HG03354 (cell line): ENCODE results near the gene DHRSX.
A peak's percentile ranks its signal among the peaks of the same experiment; 100 is the strongest.
"Not testable (repeated sequence)": the region's sequence is repeated elsewhere in the genome, so short reads cannot be mapped to it uniquely, and the experiment has no call there.

Experiments
- ATAC-seq: cut with Tn5 transposase; IDR thresholded peaks from one replicate; pipeline ENCODE4 v1.9.1; 2021; ENCODE audit warnings: mild to moderate bottlenecking; ENCODE audit not compliant: unreplicated experiment, poor library complexity, severe bottlenecking

DHRSX gene

DNA sequence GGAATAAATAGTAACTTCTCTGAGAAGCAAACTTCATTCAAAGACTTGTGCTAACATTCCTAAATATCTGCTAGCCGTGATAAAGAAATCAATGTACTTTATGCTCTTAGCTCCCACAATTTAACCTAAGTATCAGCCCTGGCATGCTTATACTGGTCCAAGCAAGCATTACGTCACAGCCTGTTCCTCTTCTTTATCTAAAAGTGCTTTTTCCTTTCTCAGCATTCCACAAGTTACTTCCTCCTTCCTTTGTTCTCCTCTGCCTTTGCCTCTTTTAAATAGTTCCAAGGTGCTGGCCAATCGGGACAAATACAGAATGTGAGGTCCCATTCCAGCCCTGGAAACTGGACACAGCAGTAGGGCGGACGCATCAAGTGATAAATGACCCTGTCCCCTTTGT, 249.6 kb downstream of the DHRSX start:
- no peak for ATAC-seq

DNA sequence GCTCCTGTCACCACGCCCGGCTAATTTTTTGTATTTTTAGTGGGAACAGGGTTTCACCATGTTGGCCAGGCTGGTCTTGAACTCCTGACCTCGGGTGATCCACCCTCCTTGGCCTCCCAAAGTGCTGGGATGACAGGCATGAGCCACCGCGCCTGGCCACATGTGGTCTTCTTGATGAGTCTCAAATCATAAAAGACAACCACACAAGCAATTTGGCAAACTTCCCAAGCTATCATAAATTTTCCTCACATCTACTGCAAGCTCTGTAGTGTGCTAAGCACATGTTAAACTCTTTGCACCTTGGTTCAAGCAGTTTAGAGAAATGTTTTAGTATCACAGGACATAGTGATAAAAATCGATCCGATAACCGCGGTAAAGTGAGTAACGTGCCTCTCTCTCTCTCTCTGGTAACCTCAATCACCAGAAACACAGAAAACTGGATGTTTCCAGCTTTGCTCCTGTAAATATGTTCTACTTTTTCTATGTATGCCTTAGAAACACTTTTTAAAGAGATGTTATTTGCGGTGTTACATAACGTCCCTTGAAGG, 256.8 kb downstream of the DHRSX start:
- ATAC-seq = no peak

DNA sequence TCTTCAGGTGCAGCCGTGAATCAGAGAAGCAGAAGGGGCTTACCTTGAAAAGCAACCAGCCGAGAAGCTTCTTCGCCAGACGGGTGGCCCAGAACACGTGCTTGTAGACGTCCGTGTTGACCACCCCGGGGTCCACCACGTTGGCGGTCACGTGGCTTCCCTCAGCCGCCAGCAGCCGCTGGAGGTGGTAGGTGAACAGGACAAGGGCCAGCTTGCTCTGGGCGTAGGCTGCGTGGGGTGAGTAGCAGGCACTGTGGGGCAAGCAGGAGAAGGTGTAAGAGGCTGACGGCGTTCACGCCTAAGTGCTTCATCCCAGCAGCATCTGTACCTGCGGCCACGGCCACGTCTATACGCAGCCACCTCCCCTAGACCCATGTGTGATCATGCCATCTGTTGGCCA, 257.8 kb downstream of the DHRSX start:
- no peak for ATAC-seq

DNA sequence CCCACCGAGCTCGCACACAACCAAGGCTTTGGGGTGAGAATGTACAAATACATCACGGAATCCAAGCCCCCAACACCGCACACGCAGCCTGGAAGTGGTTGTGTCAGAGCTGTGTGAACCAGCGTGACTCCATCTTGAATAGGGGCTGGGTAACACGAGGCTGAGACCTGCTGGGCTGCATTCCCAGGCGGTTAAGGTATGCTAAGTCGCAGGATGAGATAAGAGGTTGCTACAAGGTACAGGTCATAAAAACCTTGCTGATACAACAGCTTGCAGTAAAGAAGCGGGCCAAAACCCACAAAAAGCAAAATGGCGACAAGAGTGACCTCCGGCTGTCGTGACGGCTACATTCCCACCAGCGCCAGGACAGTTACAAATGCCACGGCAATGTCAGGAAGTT, 258.4 kb downstream of the DHRSX start:
- ATAC-seq = no peak

DNA sequence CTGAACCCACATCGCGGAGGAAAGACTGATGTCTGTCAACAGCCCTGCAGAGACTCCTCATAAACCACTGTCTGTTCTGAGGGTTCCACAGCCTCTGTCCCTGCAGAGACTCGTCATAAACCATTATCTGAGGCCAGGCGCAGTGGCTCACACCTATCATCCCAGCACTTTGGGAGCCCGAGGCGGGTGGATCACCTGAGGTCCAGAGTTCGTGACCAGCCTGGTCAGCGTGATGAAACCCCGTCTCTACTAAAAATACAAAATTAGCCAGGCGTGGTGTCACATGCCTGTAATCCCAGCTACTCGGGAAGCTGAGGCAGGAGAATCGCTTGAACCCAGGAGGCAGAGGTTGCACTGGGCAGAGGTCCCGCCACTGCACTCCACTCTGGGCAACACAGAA, 259.3 kb downstream of the DHRSX start:
- not testable (repeated sequence) for ATAC-seq

DNA sequence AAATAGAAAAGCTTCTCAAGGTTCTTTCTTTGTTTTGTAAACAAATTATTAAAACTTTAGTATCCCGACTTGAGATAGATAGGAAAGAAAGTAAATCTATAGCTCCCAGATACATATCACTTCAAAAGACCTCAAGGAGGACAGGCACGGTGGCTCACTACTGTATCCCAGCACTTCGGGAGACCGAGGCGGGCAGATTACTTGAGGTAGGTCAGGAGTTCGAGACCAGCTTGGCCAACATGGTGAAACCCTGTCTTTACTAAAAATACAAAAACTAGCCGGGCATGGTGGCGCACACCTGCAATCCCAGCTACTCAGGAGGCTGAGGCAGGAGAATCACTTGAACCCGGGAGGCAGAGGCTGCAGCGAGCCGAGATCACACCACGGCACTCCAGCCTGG, 260.0 kb downstream of the DHRSX start:
- ATAC-seq = not testable (repeated sequence)

DNA sequence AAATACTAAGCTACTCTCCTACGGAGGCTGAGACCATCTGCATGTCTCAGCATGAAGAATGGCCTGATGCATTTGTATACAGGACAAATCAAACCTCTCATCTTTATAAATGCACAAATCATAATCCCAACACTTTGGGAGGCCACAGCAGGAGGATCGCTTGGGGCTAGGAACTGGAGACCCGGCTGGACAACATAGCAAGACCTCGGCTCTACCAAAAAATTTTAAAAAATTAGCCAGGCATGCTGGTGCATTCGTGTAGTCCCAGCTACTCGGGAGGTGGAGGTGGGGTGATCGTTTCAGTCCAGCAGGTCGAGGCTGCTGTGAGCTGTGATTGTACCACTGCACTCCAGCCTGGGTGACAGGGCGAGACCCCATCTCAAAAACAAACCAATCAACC, 262.8 kb downstream of the DHRSX start:
- no peak for ATAC-seq

DNA sequence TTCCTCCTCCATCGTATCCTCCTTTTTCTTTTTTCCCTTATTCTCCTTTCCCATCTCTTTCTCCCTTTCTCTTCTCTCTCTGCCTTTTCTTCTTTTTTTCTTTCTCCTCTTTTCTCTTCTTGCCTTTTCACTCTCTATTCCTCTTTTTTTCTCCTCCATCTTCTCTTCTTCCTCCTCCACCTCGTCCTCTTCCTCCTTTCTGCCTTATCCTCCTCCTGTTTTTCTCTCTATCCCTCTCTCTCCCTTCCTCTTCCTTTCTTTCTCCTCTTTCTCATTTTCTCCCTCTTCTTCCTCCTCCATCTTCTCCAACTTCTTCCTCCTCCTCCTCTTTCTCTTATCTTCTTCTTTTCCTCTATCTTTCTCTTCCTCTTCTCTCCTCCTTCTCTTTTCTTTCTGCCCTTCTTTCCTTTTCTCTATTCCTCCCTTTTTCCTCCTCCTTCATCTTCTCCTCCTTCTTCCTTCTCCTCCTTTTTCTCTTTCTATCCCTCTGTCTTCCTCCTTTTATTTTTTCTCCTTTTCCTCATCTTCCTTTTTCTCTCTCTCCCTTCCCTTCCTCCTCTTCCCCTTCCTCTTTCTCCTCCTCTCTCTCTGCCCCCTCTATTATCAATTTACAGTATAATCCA, 269.1 kb downstream of the DHRSX start:
- no peak for ATAC-seq

DNA sequence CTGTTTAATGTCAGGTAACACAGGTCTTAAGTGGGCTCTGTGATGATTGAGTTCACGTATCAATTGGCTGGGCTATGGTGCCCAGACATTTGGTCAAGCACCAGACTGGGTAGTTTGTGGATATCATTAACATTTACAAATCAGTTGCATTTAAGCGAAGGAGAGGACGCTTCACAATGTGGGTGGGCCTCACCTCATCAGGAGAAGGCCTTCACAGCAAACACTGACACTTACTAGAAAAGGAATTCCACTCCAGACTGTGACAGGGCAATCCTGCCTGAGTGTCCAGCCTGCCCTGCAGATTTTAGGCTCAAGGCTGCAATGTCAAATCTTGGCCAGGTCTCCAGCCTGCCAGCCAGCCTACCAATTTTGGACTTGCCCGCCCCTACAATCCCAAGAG, 270.3 kb downstream of the DHRSX start:
- ATAC-seq = no peak

DNA sequence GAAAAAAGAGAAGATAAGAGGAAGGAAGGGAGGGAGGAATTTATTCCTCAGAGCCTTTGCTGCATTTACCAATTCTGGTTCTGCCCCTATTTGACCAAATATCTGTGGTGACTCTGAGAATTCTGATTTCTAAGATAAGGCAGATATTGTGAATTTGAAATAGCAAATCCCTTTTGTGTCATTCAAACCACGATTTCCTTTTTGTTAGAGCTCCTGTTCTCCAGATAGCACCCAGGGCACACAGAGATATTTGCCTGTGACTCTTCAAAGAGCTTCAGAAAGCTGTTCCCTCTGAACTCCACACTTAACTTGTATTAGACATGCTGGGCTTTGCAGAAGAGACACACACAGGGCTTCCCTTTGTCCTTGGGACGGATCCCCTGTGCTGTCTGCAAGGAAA, 272.2 kb downstream of the DHRSX start:
- ATAC-seq = no peak

DNA sequence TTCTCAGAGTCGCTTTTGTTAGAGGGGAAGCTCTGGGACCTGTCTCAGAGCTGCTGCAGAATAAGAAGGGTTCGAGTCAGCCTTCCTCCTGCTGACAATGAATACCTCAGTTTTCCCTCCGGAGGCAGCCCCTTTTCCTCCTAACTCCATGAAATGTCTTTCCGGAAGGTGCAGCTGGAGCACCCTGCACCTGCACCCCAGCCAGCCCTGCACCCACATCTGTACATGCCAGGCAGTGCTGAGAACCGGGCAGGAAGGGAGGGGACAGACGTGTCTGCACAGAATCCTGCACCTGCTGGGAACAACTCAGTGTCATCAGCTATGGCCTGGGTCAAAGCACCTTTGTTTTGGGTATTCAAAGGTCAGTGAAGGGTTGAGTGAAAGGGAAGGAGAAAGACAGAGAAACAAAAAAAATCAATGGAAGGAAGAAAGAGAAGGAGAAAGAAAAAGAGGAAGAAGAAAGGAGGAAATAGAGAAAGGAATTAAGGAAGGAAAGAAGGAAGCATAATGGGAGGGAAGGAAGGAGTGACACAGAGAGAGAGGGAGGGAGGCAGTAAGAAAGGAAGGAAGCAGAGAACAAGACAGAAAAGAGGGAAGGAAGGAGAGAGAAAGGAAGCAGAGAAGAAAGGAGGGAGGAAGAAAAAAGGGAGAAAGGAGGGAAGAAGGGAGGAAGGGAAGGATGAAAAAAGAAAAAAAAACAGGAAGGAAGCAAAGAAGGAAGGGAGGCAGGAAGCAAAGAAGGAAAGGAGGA, 273.7 kb downstream of the DHRSX start:
- no peak for ATAC-seq

DNA sequence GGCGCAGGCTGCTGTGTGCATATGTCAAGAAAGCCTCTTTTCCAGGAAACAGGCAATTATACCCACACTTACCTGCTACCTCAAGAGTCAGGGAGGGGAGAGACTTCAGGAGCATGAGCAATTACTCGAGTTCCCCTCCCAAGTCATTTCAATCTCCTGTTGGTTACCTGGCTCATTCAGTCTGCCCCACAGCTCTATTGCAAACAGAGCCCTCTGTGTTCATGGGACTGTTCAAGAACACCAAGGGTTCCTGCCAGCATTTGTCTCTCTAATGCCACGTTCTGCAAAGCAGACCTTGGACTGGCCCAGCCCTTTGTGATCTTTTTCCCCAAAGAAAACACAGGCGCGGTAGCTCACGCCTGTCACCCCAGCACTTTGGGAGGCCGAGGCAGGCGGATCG, 274.6 kb downstream of the DHRSX start:
- ATAC-seq = no peak

DNA sequence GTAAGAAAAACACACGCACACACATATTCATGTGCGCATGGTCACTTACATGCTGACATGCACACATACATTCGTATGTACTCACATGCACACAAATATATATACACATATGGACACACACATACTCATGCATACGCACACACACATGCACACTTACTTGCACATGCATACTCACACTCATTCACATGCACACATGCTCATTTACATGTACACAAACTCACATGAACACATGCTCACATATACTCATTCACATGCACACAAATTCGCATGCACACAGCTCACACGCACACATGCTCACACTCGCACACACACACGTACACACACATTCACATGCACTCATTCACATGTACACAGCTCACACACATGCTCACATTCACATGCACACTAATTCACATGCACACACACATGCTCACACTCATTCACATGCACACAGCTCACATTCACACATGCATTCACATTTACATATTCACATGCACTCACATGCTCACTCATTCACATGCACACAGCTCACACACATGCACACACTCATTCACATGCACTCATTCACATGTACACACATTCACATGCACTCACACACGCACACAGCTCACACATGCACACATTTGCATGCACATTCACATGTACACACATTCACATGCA, 276.1 kb downstream of the DHRSX start:
- ATAC-seq = no peak

DNA sequence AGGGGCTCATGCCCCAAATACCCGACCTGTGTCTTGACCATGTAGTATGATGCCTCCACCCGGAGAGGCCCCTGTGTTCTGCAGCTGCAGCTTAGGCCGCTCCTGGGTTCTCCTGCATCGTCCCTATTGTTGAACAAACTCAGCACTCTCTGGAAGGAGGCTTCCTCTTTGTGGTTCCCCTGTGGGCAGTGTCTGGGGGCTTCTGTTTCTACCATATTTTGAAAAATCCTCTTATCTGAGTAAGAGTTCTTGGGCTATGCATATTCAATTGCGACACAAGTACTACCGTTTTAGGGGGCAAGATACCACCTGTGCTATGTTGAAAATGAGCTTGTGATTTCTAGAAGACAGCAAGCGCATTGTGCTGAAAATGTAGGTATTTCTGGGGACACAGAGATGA, 276.6 kb downstream of the DHRSX start:
- ATAC-seq = no peak

DNA sequence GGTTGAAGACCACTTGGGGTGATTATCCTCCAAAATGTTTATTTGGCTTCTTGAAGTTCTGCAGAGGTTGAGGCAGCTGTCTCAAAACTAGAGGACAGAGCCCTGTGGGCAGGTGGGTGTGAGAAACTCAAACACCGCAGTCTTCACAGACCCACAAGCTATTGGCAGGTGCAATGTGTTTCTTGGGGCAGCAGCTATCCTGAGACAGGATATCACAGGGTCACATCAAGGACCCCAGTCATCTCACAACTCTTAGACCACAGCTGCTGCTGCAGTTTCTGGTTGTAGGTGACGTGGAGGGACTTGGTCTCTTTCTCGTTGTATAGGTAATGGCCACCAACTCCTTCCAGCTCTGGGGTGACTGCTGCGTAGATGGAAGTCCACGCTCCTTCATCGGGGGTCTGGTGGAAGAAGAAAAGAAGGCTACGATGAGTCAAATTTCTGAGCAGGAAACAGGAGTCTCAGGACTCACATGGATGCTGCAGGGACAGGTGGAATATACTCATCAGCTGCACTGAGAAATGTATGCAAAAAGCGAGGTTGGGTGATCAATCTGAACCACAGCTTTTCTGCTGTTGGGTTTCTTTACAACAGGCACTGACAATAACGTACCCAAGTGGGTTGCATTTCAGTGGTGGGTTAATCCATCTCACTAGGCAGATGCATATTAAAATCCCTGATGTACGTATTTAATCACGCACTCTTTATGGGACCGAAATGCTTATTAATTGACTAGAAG, 279.8 kb downstream of the DHRSX start:
- ATAC-seq = peak; percentile 71

DNA sequence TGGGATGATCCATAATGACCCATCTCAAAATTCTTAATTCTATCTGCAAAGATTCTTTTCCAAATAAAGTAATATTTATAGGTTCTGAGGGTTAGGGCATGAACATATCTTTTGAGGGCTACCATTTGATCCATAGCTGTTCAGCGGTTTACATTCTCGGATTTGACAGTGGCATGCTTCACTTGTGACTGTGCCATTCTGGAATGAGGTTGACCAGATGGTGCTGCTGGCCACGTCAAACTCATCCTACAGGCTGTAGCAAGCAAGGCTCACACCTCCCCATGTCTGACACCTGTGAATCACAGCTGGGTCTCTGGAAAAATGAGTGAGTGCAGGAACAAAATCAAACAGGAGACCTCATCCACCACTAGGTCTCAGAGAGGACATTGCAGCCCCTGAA, 280.5 kb downstream of the DHRSX start:
- no peak for ATAC-seq

DNA sequence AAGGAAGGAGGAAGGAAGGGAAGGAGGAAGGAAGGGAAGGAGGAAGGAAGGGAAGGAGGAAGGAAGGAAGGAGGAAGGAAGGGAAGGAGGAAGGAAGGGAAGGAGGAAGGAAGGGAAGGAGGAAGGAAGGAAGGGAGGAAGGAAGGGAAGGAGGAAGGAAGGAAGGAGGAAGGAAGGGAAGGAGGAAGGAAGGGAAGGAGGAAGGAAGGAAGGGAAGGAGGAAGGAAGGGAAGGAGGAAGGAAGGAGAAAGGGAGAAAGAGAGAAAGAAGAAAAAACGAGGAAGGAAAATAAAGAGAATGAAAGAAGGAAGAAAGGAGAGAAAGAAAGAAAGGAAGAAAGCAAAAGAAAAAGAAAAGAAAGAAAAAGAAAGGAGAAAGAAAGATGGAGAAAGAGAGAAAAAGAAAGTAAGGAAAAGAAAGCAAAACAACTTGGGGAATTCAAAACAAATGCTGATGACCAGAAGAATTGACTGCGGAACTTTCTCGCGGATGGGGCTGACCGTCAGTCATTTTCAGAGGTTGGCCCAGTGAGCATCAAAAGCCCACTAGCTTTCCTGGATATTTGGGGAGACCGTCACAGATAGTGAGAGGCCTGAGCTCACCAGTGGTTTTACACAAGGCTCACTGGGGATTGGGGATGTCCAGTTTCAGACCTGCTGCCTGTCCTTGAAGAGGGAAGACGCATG, 286.5 kb downstream of the DHRSX start:
- ATAC-seq = not testable (repeated sequence)

DNA sequence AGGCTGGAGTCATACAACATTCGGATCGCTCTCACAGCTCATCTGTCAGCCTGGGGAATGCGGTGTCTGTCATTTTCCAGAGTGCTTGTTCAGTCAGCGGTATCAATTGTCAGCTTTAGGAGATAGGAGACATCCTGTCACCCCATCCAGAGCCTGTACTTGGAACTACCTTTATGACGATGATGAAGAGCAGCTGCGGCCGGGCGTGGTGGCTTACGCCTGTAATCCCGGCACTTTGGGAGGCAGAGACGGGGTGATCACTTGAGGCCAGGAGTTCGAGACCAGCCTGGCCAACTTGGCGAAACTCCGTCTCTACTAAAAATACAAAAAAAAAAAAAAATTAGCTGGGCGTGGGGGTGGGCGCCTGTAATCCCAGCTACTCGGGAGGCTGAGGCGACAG, 289.1 kb downstream of the DHRSX start:
- ATAC-seq = not testable (repeated sequence)

DNA sequence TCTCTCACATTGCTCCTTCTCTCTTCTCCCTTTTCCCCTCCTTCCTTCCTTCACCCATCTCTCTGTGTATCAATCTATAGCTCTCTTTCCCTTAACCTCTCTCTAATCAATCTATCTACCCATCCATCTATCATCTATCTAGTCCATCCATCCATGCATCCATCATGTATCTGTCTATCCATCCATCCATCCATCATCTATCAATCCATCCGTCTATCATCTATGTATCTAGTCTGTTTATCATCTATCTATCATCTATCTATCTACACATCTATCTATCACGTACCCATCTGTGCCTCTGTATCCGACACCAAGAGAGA, 307.5 kb downstream of the DHRSX start:
- ATAC-seq = no peak
